Stomach (tissue), 4 donors: ENCODE measurements around the gene CD2AP.

Source experiments
- POLR2A ChIP-seq, 4 donors: fragments of 450-650 bp; IDR thresholded peaks; one replicate each; pipeline ENCODE4 v1.6.1; 2016; ENCODE audit warnings: antibody characterized with exemption in 4 of 4, control low read depth in 2 of 4, mild to moderate bottlenecking in 1 of 4, moderate library complexity in 1 of 4
- TF ChIP-seq, protein P1 (sequence below), 7 experiments: fragments of 450-650 bp in 4 of 7; fragments of 200-600 bp in 3 of 7; sonication (generic) in 3 of 7; IDR thresholded peaks; one replicate each; pipeline ENCODE4 v1.5.1; 2016 to 2019; ENCODE audit warnings: antibody characterized with exemption in 7 of 7, control low read depth in 2 of 7, mild to moderate bottlenecking in 1 of 7

DNA sequence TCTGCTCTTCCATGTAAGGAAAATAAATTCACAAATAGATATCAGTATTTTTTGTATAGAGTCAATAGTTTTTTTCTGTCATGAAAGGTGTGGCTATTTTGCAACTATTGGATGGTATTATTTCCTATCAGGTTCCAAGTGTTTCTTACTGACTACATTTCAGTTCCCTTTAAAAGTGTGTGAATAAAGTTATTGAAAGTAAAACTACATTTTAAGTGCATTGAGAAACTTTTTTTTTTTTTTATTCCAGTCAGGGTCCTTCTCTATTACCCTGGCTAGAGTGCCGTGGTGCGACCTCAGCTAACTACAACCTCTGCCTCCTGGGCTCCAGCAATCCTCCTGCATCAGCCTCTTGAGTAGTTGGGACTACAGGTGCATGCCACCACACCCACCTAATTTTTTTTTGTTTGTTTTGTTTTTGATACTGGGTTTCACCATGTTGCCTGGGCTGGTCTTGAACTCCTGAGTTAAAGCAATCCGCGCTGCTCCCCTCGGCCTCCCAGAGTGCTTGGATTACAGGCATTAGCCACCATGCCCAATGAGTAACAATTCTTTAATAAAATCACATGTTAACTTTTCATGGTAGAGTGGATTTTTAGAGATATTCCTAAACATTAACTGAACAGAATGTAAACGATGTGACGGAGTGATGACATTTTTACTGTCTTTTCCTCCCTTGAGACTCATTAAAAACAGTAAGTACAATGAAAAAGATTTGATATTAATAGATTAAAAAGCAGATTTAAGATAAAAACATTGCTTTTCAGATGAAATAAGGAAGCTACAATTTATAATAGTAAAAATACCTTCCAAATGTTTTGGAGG is 151.1 kb downstream of the CD2AP start:
- TF ChIP-seq, protein P1, sequence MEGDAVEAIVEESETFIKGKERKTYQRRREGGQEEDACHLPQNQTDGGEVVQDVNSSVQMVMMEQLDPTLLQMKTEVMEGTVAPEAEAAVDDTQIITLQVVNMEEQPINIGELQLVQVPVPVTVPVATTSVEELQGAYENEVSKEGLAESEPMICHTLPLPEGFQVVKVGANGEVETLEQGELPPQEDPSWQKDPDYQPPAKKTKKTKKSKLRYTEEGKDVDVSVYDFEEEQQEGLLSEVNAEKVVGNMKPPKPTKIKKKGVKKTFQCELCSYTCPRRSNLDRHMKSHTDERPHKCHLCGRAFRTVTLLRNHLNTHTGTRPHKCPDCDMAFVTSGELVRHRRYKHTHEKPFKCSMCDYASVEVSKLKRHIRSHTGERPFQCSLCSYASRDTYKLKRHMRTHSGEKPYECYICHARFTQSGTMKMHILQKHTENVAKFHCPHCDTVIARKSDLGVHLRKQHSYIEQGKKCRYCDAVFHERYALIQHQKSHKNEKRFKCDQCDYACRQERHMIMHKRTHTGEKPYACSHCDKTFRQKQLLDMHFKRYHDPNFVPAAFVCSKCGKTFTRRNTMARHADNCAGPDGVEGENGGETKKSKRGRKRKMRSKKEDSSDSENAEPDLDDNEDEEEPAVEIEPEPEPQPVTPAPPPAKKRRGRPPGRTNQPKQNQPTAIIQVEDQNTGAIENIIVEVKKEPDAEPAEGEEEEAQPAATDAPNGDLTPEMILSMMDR (IDR thresholded peaks at IDR 0.05): no peak
- TF ChIP-seq POLR2A (IDR thresholded peaks at IDR 0.05): no peak
